BLaER1 (cell line): Measurements from ENCODE around the gene TOLLIP.

Source experiments
- H3K27ac ChIP-seq: shearing (Covaris generic); formaldehyde crosslinking; 2 replicates; pipeline ENCODE4 v1.8.1; 2022
- H3K27me3 ChIP-seq: shearing (Covaris generic); formaldehyde crosslinking; 2 replicates; pipeline ENCODE4 v1.8.1; 2022
- H3K36me3 ChIP-seq: shearing (Covaris generic); formaldehyde crosslinking; 2 replicates; pipeline ENCODE4 v1.8.1; 2022
- H3K4me1 ChIP-seq: shearing (Covaris generic); formaldehyde crosslinking; 2 replicates; pipeline ENCODE4 v1.8.1; 2022
- H3K4me2 ChIP-seq: shearing (Covaris generic); formaldehyde crosslinking; 2 replicates; pipeline ENCODE4 v1.8.1; 2022
- H3K4me3 ChIP-seq: shearing (Covaris generic); formaldehyde crosslinking; 2 replicates; pipeline ENCODE4 v1.8.1; 2022
- H3K9ac ChIP-seq: shearing (Covaris generic); formaldehyde crosslinking; 2 replicates; pipeline ENCODE4 v1.8.1; 2022
- H3K9me3 ChIP-seq: shearing (Covaris generic); formaldehyde crosslinking; 2 replicates; pipeline ENCODE4 v1.8.1; 2022
- H4K20me1 ChIP-seq: shearing (Covaris generic); formaldehyde crosslinking; 2 replicates; pipeline ENCODE4 v1.8.1; 2022
- Cebpa-rat ChIP-seq: shearing (Covaris generic); IDR thresholded peaks from 2 replicates; pipeline ENCODE4 v1.8.1; 2022

Gene TOLLIP

GRCh38 chr11:1335811-1336761 is 26.7 kb upstream of the TOLLIP start:
- Histone ChIP-seq H3K4me1 (peaks cover 24% of the 10 kb centered on the region), H3K27me3 (no peaks in the 10 kb centered on the region), H3K9ac (peak overlapping the region; percentile 73), H3K4me2 (peak overlapping the region; percentile 89), H4K20me1 (no peaks in the 10 kb centered on the region), H3K4me3 (peak overlapping the region; percentile 65), H3K36me3 (no peaks in the 10 kb centered on the region), H3K27ac (peak overlapping the region; percentile 85), H3K9me3 (peaks cover 14% of the 10 kb centered on the region; the same call in 1 of the 2 replicates)
- peak; percentile 79 for TF ChIP-seq Cebpa-rat

GRCh38 chr11:1335264-1335810 is 25.9 kb upstream of the TOLLIP start:
- Histone ChIP-seq H3K27ac (peak overlapping the region; percentile 85), H3K36me3 (no peaks in the 10 kb centered on the region), H3K9ac (peak overlapping the region; percentile 73), H3K4me2 (peak overlapping the region; percentile 89), H3K9me3 (peaks cover 14% of the 10 kb centered on the region; the same call in 1 of the 2 replicates), H3K4me3 (peak overlapping the region; percentile 65), H3K4me1 (peaks cover 24% of the 10 kb centered on the region), H4K20me1 (no peaks in the 10 kb centered on the region), H3K27me3 (no peaks in the 10 kb centered on the region)
- TF ChIP-seq Cebpa-rat, result no peak

- Histone ChIP-seq H3K27ac (no peak overlapping the region), H3K9me3 (peaks cover 16% of the 10 kb centered on the region), H3K27me3 (no peaks in the 10 kb centered on the region), H3K4me3 (no peak overlapping the region), H3K36me3 (no peaks in the 10 kb centered on the region), H3K9ac (no peak overlapping the region), H4K20me1 (no peaks in the 10 kb centered on the region), H3K4me1 (peaks cover 17% of the 10 kb centered on the region), H3K4me2 (no peak overlapping the region)
- no peak for TF ChIP-seq Cebpa-rat
These were observed 24.4 kb upstream of the TOLLIP start for GRCh38 chr11:1333860-1334259.

- Histone ChIP-seq H3K4me3 (no peak overlapping the region), H4K20me1 (no peaks in the 10 kb centered on the region), H3K9ac (no peak overlapping the region), H3K4me1 (peaks cover 13% of the 10 kb centered on the region), H3K36me3 (no peaks in the 10 kb centered on the region), H3K9me3 (peaks cover 21% of the 10 kb centered on the region), H3K27me3 (no peaks in the 10 kb centered on the region), H3K27ac (no peak overlapping the region), H3K4me2 (no peak overlapping the region)
- TF ChIP-seq Cebpa-rat, result no peak
These were observed 23.8 kb upstream of the TOLLIP start for GRCh38 chr11:1333091-1333772.

GRCh38 chr11:1330473-1330872 is 21.0 kb upstream of the TOLLIP start:
- Histone ChIP-seq H3K9me3 (peaks cover 33% of the 10 kb centered on the region), H4K20me1 (no peaks in the 10 kb centered on the region), H3K4me3 (no peak overlapping the region), H3K9ac (no peak overlapping the region), H3K36me3 (no peaks in the 10 kb centered on the region), H3K27me3 (no peaks in the 10 kb centered on the region), H3K27ac (no peak overlapping the region), H3K4me2 (no peak overlapping the region), H3K4me1 (peaks cover 7% of the 10 kb centered on the region)
- no peak for TF ChIP-seq Cebpa-rat

GRCh38 chr11:1327064-1327460 is 17.6 kb upstream of the TOLLIP start:
- no peaks in the 10 kb centered on the region for H3K36me3 ChIP-seq
- H3K4me2 ChIP-seq, result no peak overlapping the region
- H3K4me3 ChIP-seq, result no peak overlapping the region
- no peaks in the 10 kb centered on the region for H3K27me3 ChIP-seq
- no peak overlapping the region for H3K9ac ChIP-seq
- H3K27ac ChIP-seq, result no peak overlapping the region
- TF ChIP-seq Cebpa-rat, result no peak
- H3K9me3 ChIP-seq, result peaks cover 20% of the 10 kb centered on the region
- H4K20me1 ChIP-seq, result no peaks in the 10 kb centered on the region
- peaks cover 10% of the 10 kb centered on the region for H3K4me1 ChIP-seq

GRCh38 chr11:1326435-1327063 is 17.1 kb upstream of the TOLLIP start:
- H3K9ac ChIP-seq, result no peak overlapping the region
- no peaks in the 10 kb centered on the region for H4K20me1 ChIP-seq
- H3K4me1 ChIP-seq, result peaks cover 10% of the 10 kb centered on the region
- TF ChIP-seq Cebpa-rat, result no peak
- no peak overlapping the region for H3K27ac ChIP-seq
- H3K4me3 ChIP-seq, result no peak overlapping the region
- H3K27me3 ChIP-seq, result no peaks in the 10 kb centered on the region
- H3K9me3 ChIP-seq, result peaks cover 20% of the 10 kb centered on the region
- no peak overlapping the region for H3K4me2 ChIP-seq
- no peaks in the 10 kb centered on the region for H3K36me3 ChIP-seq

GRCh38 chr11:1323774-1324173 is 14.3 kb upstream of the TOLLIP start:
- H3K27ac ChIP-seq, result no peak overlapping the region
- H3K27me3 ChIP-seq, result no peaks in the 10 kb centered on the region
- H3K9ac ChIP-seq, result no peak overlapping the region
- no peak overlapping the region for H3K4me3 ChIP-seq
- H3K4me2 ChIP-seq, result peak overlapping the region; percentile 48
- peaks cover 10% of the 10 kb centered on the region for H3K4me1 ChIP-seq
- H4K20me1 ChIP-seq, result no peaks in the 10 kb centered on the region
- H3K36me3 ChIP-seq, result no peaks in the 10 kb centered on the region
- TF ChIP-seq Cebpa-rat, result no peak
- H3K9me3 ChIP-seq, result peaks cover 16% of the 10 kb centered on the region

- Histone ChIP-seq H3K27me3 (no peaks in the 10 kb centered on the region), H3K36me3 (no peaks in the 10 kb centered on the region), H3K9ac (no peak overlapping the region), H3K9me3 (no peaks in the 10 kb centered on the region), H3K4me2 (0 out of 2 replicates have a peak overlapping the region, but pooled peaks have one; percentile 7), H4K20me1 (no peaks in the 10 kb centered on the region), H3K4me3 (no peak overlapping the region), H3K4me1 (no peaks in the 10 kb centered on the region), H3K27ac (no peak overlapping the region)
- no peak for TF ChIP-seq Cebpa-rat
These were observed 8.6 kb upstream of the TOLLIP start for GRCh38 chr11:1317993-1318392.
